Thoracic aorta (tissue), 2 donors: ENCODE measurements around the gene NOS1. TPM values are rescaled to one million over a fixed set of nuclear protein-coding genes. Genes with fewer than 3 reads are reported as not detected.

Source experiments
- ATAC-seq: fragments of 150-250 bp; one replicate; pipeline ENCODE4 v1.8.0; 2017; ENCODE audit warnings: low read depth; ENCODE audit not compliant: insufficient number of reproducible peaks, low FRiP score
- DNase-seq: peaks from one replicate; pipeline ENCODE4 v3.0.0-alpha.2; 2020; ENCODE audit warnings: low spot score
- H3K27ac ChIP-seq, 2 donors: fragments of 200-600 bp; sonication (generic); 1 replicate in 1 of 2; 2 replicates in 1 of 2; pipeline ENCODE4 v1.5.1; 2016; ENCODE audit warnings: mild to moderate bottlenecking in 2 of 2, moderate library complexity in 2 of 2
- H3K27me3 ChIP-seq: fragments of 200-600 bp; sonication (generic); replicated peaks from 2 replicates; pipeline ENCODE4 v1.6.0; 2016; ENCODE audit warnings: mild to moderate bottlenecking; ENCODE audit not compliant: insufficient read depth
- H3K36me3 ChIP-seq: fragments of 200-600 bp; sonication (generic); one replicate; pipeline ENCODE4 v1.5.1; 2016
- H3K4me1 ChIP-seq, 2 donors: fragments of 200-600 bp; sonication (generic); 1 replicate in 1 of 2; 2 replicates in 1 of 2; pipeline versions ENCODE4 v1.5.1 to v1.6.0; 2016; ENCODE audit warnings: low read depth in 2 of 2, mild to moderate bottlenecking in 1 of 2; ENCODE audit not compliant: control insufficient read depth in 1 of 2
- H3K4me3 ChIP-seq: fragments of 200-600 bp; sonication (generic); 2 replicates; pipeline ENCODE4 v1.5.1; 2016; ENCODE audit warnings: mild to moderate bottlenecking
- H3K9me3 ChIP-seq: fragments of 200-600 bp; sonication (generic); 2 replicates; pipeline ENCODE4 v1.5.1; 2016
- CTCF ChIP-seq: fragments of 200-600 bp; sonication (generic); IDR thresholded peaks from one replicate; pipeline ENCODE4 v1.5.1; 2019; ENCODE audit warnings: antibody characterized with exemption
- total RNA-seq, 2 donors: library from RNA; depleted of rRNA; stranded (reverse); fragments of >200 nt; gene quantifications; one replicate each; pipeline versions ENCODE4 v1.1.0 to v1.2.3, GENCODE V29; 2016

NOS1 gene
- total RNA-seq, 2 donors from 2014 or later = 0.07 to 0.14 TPM

- no peak for DNase-seq
- H3K27me3 ChIP-seq = no peaks in the 10 kb centered on the region
- H3K4me1 ChIP-seq = no peaks in the 10 kb centered on the region
- no peak overlapping the region for H3K4me3 ChIP-seq
- TF ChIP-seq CTCF = no peak
- no peaks in the 10 kb centered on the region for H3K9me3 ChIP-seq
- no peak overlapping the region for H3K27ac ChIP-seq
- H3K36me3 ChIP-seq = no peaks in the 10 kb centered on the region
- ATAC-seq = no peak
These were observed 127.0 kb downstream of the NOS1 start for GRCh38 chr12:117234441-117234840.

- DNase-seq (no peak), ATAC-seq (no peak)
- no peaks in the 10 kb centered on the region for H3K27me3 ChIP-seq
- no peaks in the 10 kb centered on the region for H3K4me1 ChIP-seq
- H3K4me3 ChIP-seq = no peak overlapping the region
- H3K36me3 ChIP-seq = no peaks in the 10 kb centered on the region
- H3K27ac ChIP-seq = no peak overlapping the region
- H3K9me3 ChIP-seq = no peaks in the 10 kb centered on the region
- TF ChIP-seq CTCF = no peak
These were observed 129.7 kb downstream of the NOS1 start for GRCh38 chr12:117231750-117232149.

- no peak for TF ChIP-seq CTCF
These were observed 133.2 kb downstream of the NOS1 start for GRCh38 chr12:117228239-117228638.

GRCh38 chr12:117227000-117227653, 134.3 kb downstream of the NOS1 start:
- Histone ChIP-seq H3K4me1 (no peaks in the 10 kb centered on the region), H3K4me3 (no peak overlapping the region), H3K27ac (no peak overlapping the region), H3K36me3 (no peaks in the 10 kb centered on the region), H3K27me3 (no peaks in the 10 kb centered on the region), H3K9me3 (no peaks in the 10 kb centered on the region)
- ATAC-seq = no peak
- TF ChIP-seq CTCF = no peak
- DNase-seq = no peak

More at GRCh38 chr12:117228239-117228638, 133.2 kb downstream of the NOS1 start:
- no peaks in the 10 kb centered on the region for H3K27me3 ChIP-seq
- H3K27ac ChIP-seq = no peak overlapping the region
- ATAC-seq (no peak), DNase-seq (no peak)
- H3K4me3 ChIP-seq = no peak overlapping the region
- no peaks in the 10 kb centered on the region for H3K36me3 ChIP-seq
- H3K4me1 ChIP-seq = no peaks in the 10 kb centered on the region
- H3K9me3 ChIP-seq = no peaks in the 10 kb centered on the region

- Histone ChIP-seq H3K4me3 (no peak overlapping the region), H3K9me3 (no peaks in the 10 kb centered on the region), H3K27ac (no peak overlapping the region), H3K27me3 (no peaks in the 10 kb centered on the region), H3K36me3 (no peaks in the 10 kb centered on the region), H3K4me1 (no peaks in the 10 kb centered on the region)
- ATAC-seq (no peak), DNase-seq (no peak)
- no peak for TF ChIP-seq CTCF
These were observed 134.9 kb downstream of the NOS1 start for GRCh38 chr12:117226505-117226904.
